Measurements from ENCODE around the gene CCNK.

The CCNK gene

DNA sequence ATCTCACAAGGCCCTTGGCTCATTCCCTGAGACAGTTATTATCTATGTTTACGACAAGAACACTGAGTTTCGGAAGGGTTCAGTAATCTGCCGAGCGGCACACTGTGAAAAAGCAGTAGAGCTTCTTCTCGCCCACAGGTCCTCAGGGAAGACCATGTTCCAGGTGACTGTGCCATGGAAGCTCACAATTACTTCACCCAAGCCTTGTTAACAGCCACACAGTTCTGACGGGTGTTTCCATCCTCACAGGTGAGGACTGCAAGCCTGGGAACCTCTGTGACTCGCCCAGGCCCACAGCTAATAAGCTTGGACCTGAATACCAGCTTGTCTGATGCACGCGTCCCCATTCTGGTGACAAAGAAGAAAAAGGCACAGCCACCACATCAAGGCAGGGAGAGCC is 15.9 kb upstream of the CCNK start:
- in situ Hi-C loops (cut with MboI; ENCODE audit: low sequenced_read_pairs), result no loop called here

DNA sequence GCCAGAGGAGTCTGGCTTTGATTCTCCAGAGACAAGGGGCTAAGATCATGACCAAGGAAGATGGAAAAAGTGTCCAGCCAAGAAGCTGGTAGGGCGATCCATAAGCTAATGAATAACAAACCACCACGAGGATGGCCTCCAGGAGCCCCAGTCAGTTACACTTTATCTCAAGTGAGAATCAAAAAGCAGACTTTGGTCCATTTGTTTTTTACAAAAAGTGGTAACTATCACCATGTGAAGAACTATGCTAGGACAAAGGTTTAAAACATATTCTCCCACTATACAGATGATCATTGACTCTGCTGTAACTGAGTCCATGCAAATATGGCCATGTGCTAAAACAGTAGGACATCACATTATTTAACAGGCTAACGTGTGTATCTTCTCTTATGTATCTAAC is 14.5 kb upstream of the CCNK start:
- in situ Hi-C loops (cut with MboI; ENCODE audit: low sequenced_read_pairs), result no loop called here

DNA sequence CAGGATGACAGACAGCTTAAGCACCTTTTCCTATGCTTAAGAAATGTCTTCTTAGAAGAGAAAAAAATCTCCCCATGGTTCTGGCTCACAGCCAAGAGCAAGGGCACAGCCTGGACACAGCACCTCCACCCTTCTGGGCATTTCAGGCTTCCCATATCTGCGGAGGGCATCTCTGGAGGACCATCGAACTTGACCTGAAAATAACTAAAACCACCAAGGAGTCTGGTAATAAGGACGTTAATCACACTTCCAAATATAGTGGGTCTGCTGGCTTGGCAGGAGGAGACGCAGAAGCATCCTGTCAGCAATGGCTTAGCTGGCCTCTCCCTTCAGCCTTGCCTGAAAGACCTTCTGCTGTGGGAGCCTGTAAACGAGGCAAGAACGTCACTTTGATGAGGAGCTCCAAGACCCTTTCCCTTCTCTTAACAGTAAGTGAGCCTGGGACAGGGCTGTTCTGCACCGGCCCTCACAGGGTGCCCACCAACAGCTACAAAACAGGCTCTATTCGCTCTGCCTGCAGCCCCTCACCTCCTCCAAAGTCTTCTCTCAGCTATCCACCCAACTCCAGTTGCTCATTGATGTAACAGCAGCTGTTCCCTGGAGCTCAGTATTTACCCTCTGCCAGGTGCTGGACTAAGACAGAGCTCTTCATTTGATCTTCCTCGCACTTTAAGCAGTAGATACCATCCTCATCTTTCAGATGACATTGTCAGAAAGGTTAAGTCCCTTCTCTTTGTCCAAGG is 13.7 kb upstream of the CCNK start:
- in situ Hi-C loops (cut with MboI; ENCODE audit: low sequenced_read_pairs), result no loop called here

DNA sequence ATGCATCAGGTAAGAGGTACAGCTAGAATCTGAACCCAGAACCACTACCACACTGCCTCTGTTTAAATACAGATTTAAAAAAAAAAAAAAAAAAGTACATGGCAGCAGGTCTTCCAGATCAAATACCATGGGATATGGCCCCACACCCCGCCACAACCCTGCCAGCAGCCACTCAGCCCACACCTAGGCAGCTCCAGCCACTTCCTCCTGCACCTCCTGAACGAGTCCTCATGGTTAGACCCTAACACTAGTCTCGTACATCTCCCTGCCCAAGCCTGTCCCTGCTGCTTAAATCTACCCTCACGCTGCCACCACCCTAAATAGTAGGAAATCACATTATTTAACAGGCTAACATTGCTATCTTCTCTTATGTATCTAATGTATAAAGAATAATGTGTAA is 13.1 kb upstream of the CCNK start:
- in situ Hi-C loops (cut with MboI; ENCODE audit: low sequenced_read_pairs), result no loop called here

DNA sequence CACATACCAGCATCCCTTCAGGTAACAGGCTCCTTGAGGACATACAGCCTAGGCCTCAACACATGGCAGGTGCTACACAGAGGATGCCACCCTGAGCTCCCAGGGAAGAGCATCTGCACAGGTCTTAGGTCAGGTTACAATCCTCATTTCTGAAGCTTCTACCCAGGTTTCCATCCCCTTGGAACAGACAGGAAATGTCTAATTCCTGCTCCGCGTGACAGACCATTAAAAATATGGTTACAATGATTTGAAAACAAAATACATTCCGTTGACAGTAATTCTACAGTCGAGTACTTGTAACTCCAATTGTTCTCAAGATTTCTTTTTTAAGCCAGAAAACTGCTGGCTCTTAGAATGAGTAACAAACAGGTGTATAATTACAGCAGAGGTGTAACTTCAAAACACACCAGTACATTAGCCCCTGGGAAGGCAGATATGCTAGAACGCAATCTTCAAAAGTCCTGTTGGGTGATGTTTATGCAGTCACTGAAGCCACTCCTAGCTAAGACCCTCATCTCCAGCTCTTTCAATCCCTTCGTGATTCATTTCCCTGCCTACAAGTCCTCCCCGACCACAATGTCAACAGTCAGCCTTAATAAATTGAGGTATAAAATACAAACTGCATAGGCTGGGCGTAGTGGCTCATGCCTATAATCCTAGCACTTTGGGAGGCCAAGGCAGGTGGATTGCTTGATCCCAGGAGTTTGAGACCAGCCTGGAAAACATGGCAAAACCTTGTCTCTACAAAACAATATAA is 12.2 kb upstream of the CCNK start:
- in situ Hi-C loops (cut with MboI; ENCODE audit: low sequenced_read_pairs), result no loop called here

DNA sequence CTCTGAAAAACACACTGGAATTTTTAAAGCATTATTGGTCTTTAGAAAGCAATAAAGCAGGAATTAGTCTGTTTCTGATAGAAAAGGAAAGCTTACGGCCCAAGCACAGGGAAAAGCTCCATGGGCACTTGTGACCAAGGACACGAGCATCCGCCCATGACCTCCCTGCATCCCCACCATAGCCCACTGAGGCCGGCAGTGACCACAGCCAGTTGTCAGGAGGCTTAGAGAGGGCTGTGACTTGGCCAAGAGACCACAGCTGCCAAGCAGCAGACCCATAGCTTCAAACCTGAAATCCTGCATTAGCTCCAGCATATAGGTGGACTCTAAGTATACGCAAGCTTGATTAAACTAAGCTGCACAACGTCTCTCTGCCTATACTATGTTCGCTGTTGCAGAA is 9.5 kb upstream of the CCNK start:
- in situ Hi-C loops (cut with MboI; ENCODE audit: low sequenced_read_pairs), result no loop called here

DNA sequence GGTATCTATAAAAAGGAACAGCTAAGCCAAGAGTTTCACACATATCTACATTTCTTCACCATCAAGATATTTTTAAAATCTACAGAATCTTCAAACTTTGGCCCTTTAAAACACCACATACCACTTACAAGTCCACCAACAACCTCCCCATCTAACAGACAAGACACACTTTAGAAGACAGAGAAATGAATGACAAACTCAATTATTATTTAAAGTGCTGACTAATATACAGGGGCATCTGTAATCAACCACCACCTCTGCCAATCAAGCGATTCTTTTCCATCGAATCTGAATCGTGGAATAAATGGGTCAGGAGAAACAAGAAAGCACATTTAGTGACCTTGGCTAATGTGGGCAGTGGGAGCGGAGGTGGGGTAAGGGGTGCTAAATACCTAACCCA is 8.3 kb upstream of the CCNK start:
- in situ Hi-C loops (cut with MboI; ENCODE audit: low sequenced_read_pairs), result no loop called here

DNA sequence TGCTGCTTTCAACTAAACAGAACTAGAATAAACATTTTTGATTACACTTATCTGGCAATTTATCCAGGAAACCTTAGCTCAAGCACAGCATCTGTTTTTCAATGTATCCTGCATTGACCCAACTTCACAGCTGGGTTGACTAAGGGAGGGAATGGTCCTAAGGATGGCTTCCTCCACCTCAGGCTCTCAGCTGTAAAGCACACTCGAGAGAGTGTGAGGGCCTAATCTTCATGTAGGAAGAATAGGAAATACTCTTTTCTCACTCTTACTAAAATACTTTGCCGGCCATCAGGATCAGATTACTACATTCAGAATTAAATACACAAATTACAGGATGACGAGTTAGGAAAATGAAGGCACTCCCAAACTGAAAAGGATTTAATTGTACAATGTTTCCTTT is 7.8 kb upstream of the CCNK start:
- in situ Hi-C loops (cut with MboI; ENCODE audit: low sequenced_read_pairs), result no loop called here

DNA sequence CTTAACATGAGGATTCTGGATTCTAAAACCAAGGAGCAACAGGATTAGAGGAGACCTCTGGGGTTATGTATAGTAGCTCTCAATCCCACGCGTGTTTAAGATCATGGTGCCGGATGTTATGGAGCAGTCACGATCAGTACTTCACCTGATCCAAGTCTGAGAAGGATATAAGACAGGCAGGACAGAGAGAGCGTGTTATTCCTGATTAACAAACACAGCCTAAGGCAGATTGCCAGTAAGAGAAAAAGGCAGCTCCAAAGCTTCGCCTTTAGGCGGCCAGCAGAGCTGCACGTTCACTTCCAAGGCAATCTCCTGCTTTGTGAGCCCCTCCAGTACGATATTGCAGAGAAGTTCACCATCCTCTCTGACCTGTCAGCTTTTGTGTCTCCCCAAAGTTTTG is 6.0 kb upstream of the CCNK start:
- in situ Hi-C loops (cut with MboI; ENCODE audit: low sequenced_read_pairs), result no loop called here

DNA sequence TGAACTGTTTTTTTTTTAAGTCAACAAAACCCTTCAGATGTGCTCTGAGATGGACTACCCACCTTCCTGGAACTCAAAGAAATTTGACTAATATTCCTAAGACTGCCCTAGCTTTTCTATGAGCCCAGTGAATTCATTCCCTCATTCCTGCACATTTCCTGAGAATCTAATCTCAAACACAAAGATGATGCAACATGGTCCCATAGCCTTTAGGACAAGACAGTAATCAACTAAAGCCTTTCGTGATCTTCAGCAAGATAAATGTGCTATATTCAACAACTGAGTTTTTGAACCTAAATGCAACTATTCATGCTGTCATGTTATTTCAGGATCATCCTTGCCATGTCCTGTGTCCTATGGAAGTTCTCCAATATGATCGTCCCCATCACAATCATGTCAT is 5.5 kb upstream of the CCNK start:
- in situ Hi-C loops (cut with MboI; ENCODE audit: low sequenced_read_pairs), result no loop called here

DNA sequence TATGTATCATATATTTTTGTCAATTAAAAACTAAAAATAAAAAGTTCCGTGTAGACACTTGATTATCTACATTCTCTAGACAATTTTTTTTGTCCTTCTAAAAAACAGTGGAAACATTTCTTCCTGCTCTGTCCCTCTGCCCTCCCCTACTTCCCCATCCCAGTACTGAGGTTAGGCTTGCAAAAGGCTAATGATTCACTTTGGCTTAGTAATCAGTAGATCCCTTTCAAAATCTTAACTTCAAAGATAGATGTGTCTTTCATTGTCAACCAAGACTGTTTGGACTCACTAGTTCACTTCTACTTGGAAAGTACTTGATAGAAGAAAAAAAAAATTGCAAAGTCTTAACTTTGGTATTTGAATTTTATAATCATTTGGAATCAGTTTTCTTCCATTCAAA is 4.3 kb upstream of the CCNK start:
- in situ Hi-C loops (cut with MboI; ENCODE audit: low sequenced_read_pairs), result no loop called here

DNA sequence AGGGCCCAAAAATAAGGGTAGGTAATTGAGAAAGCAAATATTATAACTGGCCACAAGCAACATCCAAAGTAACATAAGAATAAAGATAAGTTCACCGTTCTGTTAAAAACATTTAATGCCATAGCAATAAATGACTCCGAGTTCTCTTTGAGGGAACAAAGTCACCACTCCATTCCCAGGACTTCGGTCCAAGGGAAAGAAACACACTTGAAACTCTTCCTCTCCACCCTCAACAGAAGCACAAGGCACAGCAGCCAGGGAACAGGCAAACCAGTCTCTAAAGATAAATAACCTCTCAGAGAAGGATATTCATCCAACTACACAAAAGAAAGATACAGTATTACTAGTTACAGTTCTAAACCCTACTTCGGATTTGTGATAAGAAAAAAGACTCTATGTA is 3.1 kb upstream of the CCNK start:
- in situ Hi-C loops (cut with MboI; ENCODE audit: low sequenced_read_pairs), result no loop called here

DNA sequence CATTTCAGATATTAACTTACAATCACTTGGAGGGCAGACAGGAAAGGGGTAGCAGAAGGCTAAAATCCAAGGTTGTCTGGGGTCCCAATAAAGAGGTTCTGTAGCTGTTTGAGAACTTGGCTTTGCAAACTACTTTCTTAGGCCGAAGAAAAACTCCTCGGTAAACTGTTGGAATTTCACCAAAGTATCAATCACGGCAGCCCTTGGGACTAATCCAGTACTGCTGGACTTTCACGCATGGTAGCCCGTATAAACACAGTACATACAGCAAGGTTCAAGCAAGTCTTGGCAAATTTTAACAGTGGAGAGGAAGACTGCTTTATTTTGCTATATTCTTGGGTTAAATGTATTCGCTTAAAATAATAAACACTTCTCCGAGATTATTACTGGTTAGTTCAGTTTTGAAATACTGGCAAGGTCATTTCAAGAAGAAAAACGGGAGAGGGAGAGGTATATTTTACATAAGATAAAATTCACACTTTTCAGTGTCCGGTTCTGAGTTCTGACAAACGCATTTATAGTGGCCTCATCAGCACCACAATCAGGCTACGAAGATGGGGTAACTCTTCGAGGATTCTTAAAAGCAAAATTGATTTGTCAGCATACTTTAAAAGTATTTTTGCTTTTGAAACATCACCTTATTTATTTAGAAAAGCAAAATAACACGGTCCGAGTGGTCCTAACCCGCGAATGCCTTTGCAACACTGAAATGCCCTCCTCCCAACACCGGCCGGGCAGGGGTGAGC is 1.9 kb upstream of the CCNK start:
- in situ Hi-C loops (cut with MboI; ENCODE audit: low sequenced_read_pairs), result no loop called here

DNA sequence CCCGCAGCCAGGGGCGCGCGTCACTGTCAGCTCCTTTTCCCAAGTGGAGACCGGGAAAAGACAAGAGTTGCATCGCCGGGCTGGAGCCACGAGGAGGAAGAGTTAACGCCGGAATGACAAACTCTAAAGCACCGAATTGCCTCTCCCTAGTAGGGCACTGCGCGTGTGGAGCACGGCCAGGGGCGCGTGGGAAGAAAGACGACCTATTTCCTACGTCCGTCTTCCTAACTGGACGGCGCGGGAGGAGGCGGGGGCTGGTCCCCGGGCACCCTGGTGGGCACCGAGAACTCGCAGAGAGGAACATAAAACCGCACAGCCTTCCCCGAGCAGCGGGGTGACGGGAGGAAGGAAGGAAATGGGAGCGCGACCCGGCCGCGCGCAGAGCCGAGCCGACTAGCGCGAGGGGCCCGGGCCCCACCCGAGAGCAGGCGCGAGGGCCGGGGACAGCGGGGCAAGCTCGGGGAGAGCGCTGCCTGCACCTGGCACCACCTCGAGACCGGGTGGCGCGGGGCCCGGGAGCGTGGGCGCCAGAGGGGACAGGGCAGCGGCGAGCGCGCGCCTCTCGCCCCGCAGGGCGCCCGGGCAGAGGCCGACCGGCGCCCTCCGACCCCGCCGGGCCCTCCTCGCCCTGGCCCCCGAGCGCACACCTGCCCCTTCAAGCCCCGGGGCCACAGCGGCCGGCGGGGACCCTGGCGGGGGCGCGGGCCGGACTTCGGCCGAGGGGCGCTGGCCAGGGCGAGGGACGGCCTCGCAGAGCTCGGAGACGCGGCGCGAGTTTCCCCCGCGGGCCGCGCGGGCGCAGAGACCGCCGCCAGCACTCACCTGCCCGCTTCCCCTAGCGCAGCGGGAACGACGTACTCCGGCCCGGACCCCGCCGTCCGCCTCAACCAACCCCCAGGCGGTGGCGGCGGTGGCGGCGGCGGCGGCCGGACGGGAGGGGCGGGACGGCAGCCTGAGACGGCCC is 1.0 kb upstream of the CCNK start, which contains the start of gene SETD3:
Gene SETD3 (minus strand): TSS at position 954 of the 964 bp plus-strand sequence. CDS start 15,054 bp downstream, outside the sequence.
- in situ Hi-C loops (cut with MboI; ENCODE audit: low sequenced_read_pairs), result no loop called here

DNA sequence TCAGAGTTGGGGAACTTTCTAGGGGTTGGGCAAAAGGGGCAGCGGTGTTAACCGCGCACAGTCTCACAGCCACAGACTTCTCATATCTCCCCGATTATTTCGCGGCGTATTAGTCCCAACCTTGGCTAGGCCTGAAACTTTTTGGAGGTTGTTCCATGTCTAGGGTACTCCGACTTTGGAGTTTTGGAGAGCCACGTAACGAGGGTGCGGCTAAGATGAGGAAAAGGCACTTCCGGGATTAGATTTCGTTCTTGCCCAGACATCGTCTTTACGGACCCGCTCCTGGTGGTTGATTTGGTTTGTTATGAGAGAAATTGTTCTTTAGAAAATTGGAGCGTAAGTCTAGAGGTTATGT is 513 bp downstream of the CCNK start:
- in situ Hi-C loops (cut with MboI; ENCODE audit: low sequenced_read_pairs), result no loop called here

DNA sequence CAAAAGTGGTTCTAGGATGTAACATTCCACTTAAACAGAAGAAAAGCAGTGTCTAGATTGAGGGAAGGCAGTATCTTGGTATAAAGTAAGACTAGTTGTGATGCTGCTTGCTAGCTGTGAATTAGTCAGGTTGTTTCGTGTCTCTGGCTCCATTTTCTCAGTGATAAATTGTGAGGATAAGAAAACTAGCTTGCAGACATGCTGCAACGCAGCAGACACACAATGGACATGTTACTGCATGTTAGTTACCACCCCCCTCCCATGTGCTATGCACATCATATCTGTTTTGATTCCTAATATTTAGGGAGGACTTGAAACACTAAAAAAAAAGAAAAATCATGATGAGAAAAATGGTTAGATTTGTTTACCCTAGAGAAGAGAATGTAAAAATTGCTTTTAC is 2.9 kb downstream of the CCNK start:
- in situ Hi-C loops (cut with MboI; ENCODE audit: low sequenced_read_pairs), result no loop called here

DNA sequence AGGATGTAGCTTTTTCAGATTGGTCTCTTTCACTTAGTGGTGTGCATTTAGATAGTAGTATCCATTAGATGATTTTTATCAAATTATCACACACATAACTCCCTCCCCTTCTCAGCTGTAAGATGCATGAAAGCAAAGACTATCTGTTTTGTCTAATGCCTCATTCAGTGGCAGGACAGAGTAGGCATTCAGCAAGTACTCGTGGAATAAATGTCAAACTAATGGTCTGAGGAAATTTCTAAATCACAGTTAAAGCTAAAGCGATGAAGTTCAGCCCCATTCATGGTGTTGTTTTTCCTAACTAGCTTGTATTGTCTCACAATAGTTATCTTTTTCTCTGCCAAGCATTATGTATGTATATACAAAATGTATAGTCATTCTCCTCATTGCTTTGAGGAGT is 16.1 kb downstream of the CCNK start:
- in situ Hi-C loops (cut with MboI; ENCODE audit: low sequenced_read_pairs), result no loop called here

DNA sequence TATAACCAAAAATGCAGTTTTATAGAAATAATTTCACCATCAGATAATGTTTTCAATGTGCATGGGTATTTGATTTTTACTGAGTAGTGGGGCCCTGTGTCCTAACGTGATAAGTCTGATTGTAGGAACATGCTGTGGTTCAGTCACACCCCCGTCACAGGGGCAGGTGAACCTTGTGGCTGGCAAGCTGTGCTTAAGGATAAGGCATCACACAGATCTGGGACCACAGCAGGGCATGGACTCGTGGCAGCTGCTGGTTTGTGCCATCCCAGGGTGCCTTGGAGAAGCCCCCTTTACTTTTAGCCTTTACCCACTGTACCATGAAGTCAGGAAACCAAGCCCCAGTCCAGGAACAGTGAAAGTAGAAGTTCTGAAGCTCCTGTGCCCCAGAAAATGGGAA is 16.7 kb downstream of the CCNK start:
- in situ Hi-C loops (cut with MboI; ENCODE audit: low sequenced_read_pairs), result no loop called here

DNA sequence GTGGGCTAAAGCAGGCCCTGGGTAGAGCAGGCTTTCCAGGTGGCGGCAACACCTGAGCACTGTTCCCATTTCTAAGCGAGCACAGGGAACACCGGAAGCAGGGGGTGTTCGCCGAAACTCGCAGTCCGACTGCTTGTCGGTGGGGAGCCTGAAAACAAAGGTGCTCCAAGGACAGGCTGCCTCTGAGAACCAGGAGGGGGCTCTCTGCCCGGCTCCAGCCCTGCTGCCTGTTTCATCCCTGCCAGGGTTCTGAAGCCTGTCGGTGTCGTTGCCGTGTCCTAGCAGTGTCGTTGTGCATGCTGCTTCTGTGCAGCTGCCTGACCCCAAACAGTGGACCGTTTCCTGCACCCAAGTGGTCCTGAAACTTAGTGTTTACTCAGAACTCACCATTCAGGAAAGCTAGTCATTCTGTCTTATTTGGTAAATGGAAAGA is 21.8 kb downstream of the CCNK start:
- in situ Hi-C loops (cut with MboI; ENCODE audit: low sequenced_read_pairs), result loop anchor here (25.0 kb wide), 1 partner anchor 384 kb away; no protein-coding TSS in a partner anchor

DNA sequence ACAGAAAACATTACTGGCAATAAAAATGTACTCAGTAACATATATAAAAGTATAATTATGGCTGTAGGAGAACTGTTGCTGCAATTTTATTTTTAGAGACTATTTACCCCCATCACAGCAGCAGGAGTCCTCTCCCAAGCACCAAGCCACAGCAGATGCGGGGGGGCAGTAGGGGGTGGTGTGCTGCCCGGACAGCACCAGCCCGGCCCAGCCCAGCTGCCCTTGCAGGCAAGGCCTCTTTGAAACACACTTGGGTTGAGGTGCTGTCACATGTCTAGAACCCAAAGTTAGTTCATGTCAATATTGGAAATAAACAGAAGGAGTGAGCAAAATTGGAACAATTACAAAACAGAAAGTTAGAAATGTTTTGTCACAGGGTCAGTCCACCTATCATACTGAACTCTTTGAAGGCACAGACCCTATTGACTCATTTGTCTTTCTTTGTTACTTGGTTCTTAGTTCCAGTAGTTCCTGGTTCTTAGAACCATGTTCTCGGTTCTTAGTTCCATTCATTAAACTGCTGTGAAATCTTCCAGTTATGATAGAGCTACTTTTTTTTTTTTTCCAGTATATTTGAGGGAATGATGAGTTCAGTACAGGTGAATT is 22.7 kb downstream of the CCNK start:
- in situ Hi-C loops (cut with MboI; ENCODE audit: low sequenced_read_pairs), result loop anchor here (25.0 kb wide), 1 partner anchor 383 kb away; no protein-coding TSS in a partner anchor

Measured in HL-60/S4 treated with phorbol 12-myristate 13-acetate at 8.2 ng/mL for 4 days and 3 days (cell line).